Effector memory CD8-positive, alpha-beta T cell (primary cell): Measurements from ENCODE around the gene LAMA2.

ENCODE experiments used
- ATAC-seq: fragments of 150-1000 bp; cut with Tn5 transposase; replicated peaks from 2 replicates; pipeline ENCODE4 v1.10.0; 2021; ENCODE audit warnings: mild to moderate bottlenecking, moderate library complexity
- DNase-seq, 3 experiments: peaks; one replicate each; pipeline ENCODE4 v3.0.0; 2021
- H3K27ac Mint-ChIP-seq, 2 donors: one replicate each; pipeline ENCODE4 v1.8.0; 2022; ENCODE audit warnings: mild to moderate bottlenecking in 2 of 2, mixed read lengths in 2 of 2, moderate library complexity in 2 of 2
- H3K27me3 Mint-ChIP-seq, 2 donors: one replicate each; pipeline ENCODE4 v1.8.0; 2022; ENCODE audit warnings: mixed read lengths in 2 of 2
- H3K36me3 Mint-ChIP-seq: one replicate; pipeline ENCODE4 v1.8.0; 2022; ENCODE audit warnings: mild to moderate bottlenecking, moderate library complexity, mixed read lengths; ENCODE audit not compliant: insufficient read depth
- H3K4me1 Mint-ChIP-seq, 2 donors: one replicate each; pipeline ENCODE4 v1.8.0; 2022; ENCODE audit warnings: low read depth in 2 of 2, mixed read lengths in 2 of 2
- H3K4me3 Mint-ChIP-seq, 2 donors: one replicate each; pipeline ENCODE4 v1.8.0; 2022; ENCODE audit warnings: mild to moderate bottlenecking in 2 of 2, mixed read lengths in 2 of 2, moderate library complexity in 2 of 2
- H3K9me3 Mint-ChIP-seq, 2 donors: one replicate each; pipeline ENCODE4 v1.8.0; 2022; ENCODE audit warnings: mixed read lengths in 2 of 2

Gene LAMA2

DNA sequence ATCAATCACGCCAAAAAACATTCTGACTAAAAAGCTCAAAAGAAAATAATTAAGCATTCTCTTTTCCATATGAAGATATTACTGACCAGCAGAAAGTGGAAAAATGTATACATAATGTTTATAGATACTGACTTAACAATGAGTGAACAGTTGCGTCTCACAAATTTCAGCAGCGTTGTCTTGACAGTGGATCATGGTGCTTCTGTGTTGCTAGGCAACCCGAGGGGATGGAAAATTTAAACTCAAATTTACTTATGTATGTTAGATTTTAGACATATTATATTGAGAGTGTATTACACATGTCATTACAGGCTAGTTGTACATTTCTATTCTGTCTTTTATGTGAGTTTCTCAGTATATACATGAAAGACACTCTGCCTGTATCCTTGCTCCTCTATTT, 110.2 kb downstream of the LAMA2 start:
- H3K27ac Mint-ChIP-seq, result no peak overlapping the region
- DNase-seq (no peak), ATAC-seq (no peak)
- no peak overlapping the region for H3K4me3 Mint-ChIP-seq
- H3K27me3 Mint-ChIP-seq, result peaks cover 0 to 10% of the 10 kb centered on the region in 2 donors
- no peaks in the 10 kb centered on the region for H3K4me1 Mint-ChIP-seq
- peaks cover 6 to 14% of the 10 kb centered on the region in 2 donors for H3K9me3 Mint-ChIP-seq
- H3K36me3 Mint-ChIP-seq, result no peaks in the 10 kb centered on the region

GRCh38 chr6:128997880-128998279, 114.9 kb downstream of the LAMA2 start:
- Mint-ChIP-seq H3K36me3 (no peaks in the 10 kb centered on the region), H3K9me3 (peaks cover 6 to 15% of the 10 kb centered on the region in 2 donors), H3K27me3 (peaks cover 0 to 10% of the 10 kb centered on the region in 2 donors), H3K4me1 (no peaks in the 10 kb centered on the region), H3K4me3 (no peak overlapping the region), H3K27ac (no peak overlapping the region)
- ATAC-seq (no peak), DNase-seq (no peak)

- Mint-ChIP-seq H3K9me3 (no peaks in the 10 kb centered on the region), H3K27me3 (no peaks in the 10 kb centered on the region), H3K36me3 (no peaks in the 10 kb centered on the region), H3K27ac (no peak overlapping the region), H3K4me1 (no peaks in the 10 kb centered on the region), H3K4me3 (no peak overlapping the region)
- DNase-seq (no peak), ATAC-seq (no peak)
These were observed 124.0 kb downstream of the LAMA2 start for GRCh38 chr6:129006724-129007514.

DNA sequence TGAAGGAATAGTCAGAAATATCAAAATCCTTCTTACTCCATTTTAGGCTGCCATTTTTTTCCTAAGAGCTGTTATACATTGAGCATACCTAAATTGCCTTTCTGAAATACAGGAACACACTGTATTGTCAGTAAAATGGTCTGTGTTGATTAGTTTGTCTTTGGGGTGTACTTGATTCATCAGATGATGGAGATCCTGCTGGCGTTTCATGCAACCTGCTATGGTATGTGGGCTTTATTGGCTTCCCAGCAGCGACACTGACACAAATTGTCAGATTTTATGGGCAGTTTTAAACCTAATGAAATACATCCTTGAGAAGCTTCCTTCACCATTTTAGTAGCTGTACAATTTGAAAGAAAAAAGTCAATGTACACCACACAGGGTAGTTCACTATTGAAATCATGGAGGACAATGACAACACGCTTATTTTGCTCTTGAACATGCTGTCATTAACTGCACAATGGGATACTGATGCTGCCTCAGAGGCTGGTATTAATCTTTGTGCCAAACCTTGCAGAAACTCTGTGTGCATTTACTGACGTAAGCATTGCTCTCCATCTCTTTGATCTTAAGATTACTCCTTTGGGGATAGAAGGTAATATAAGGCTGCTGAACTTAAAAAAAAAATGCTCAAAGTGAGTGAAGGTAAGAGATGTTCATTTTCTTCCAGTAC, 124.9 kb downstream of the LAMA2 start:
- Mint-ChIP-seq H3K4me3 (no peak overlapping the region), H3K27ac (no peak overlapping the region), H3K36me3 (no peaks in the 10 kb centered on the region), H3K27me3 (no peaks in the 10 kb centered on the region), H3K4me1 (no peaks in the 10 kb centered on the region), H3K9me3 (no peaks in the 10 kb centered on the region)
- DNase-seq, result no peak
- ATAC-seq, result no peak

GRCh38 chr6:129008591-129008990, 125.7 kb downstream of the LAMA2 start:
- Mint-ChIP-seq H3K9me3 (no peaks in the 10 kb centered on the region), H3K4me1 (no peaks in the 10 kb centered on the region)

DNA sequence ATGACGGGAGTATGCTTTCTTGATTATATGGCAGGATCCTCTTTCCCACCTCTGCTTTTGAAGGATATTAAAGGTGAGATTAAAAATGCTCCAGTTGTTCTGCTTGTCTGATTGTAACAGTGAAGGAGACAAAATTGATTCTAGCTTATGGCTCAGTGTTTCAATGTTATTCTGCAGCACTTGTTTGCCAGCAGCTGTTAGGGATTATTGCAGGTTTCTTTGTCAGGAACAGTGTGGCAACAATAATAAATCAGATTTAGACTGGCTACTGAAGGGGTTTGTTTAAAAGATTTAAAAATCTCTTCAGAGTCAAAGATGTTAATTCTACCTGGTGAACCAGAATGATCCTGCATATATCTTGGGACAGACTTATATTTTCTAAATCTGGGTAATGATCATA, 126.9 kb downstream of the LAMA2 start:
- no peaks in the 10 kb centered on the region for H3K36me3 Mint-ChIP-seq
- peaks cover 6 to 9% of the 10 kb centered on the region in 2 donors for H3K27me3 Mint-ChIP-seq
- peaks cover 0 to 3% of the 10 kb centered on the region in 2 donors for H3K4me1 Mint-ChIP-seq
- ATAC-seq (no peak), DNase-seq (no peak)
- no peaks in the 10 kb centered on the region for H3K9me3 Mint-ChIP-seq
- no peak overlapping the region for H3K4me3 Mint-ChIP-seq
- H3K27ac Mint-ChIP-seq, result no peak overlapping the region

More at GRCh38 chr6:129008591-129008990, 125.7 kb downstream of the LAMA2 start:
- Mint-ChIP-seq H3K4me3 (no peak overlapping the region), H3K36me3 (no peaks in the 10 kb centered on the region), H3K27ac (no peak overlapping the region), H3K27me3 (peaks cover 1 to 3% of the 10 kb centered on the region in 2 donors)
- DNase-seq (no peak), ATAC-seq (no peak)

DNA sequence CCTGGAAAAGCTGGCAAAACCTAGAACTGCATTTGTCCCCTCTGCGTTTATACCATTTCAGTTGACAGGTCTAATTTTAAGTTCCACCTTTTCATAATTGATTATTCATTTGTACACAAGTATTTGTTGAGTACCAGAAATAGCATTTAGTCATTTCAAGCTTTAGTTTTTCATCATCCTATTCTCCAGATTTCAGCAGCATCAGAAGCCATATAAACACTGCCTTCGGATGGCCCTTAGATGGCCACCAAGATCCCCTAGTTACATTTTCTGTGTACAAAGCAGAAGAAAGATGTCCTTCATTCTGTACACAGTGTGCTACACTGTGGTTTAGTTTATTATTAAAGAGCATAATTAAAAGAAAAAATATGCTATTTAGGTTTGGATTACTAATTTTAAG, 131.4 kb downstream of the LAMA2 start:
- peaks cover 0 to 2% of the 10 kb centered on the region in 2 donors for H3K9me3 Mint-ChIP-seq
- peaks cover 0 to 3% of the 10 kb centered on the region in 2 donors for H3K4me1 Mint-ChIP-seq

GRCh38 chr6:129015721-129016120, 132.8 kb downstream of the LAMA2 start:
- Mint-ChIP-seq H3K36me3 (no peaks in the 10 kb centered on the region), H3K27me3 (peaks cover 6 to 9% of the 10 kb centered on the region in 2 donors), H3K4me1 (peaks cover 0 to 3% of the 10 kb centered on the region in 2 donors), H3K27ac (no peak overlapping the region), H3K4me3 (no peak overlapping the region), H3K9me3 (peaks cover 0 to 5% of the 10 kb centered on the region in 2 donors)
- DNase-seq (no peak), ATAC-seq (no peak)

More for the DNA sequence above, 131.4 kb downstream of the LAMA2 start:
- Mint-ChIP-seq H3K4me3 (no peak overlapping the region), H3K27me3 (peaks cover 6 to 9% of the 10 kb centered on the region in 2 donors), H3K36me3 (no peaks in the 10 kb centered on the region), H3K27ac (no peak overlapping the region)
- ATAC-seq, result no peak
- no peak for DNase-seq

DNA sequence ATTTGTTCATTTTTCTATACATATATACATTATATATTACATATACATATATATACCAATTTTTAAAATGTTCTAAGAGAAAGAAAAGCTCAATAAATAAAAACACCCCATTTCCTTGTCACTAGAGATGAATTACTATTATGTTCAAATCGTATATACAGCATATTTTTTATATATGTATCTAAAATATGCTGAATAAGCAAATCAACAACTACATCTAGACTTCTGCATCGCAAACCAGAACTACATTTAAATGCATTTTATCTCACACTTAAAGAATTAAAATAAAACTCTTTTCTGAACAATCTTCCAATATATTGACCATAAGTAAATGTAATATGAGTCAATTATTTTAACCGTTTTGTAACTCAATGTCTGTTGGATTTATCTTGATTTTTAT, 133.9 kb downstream of the LAMA2 start:
- Mint-ChIP-seq H3K4me3 (no peak overlapping the region), H3K9me3 (peaks cover 0 to 5% of the 10 kb centered on the region in 2 donors), H3K36me3 (no peaks in the 10 kb centered on the region), H3K4me1 (peaks cover 0 to 3% of the 10 kb centered on the region in 2 donors), H3K27me3 (peaks cover 6 to 9% of the 10 kb centered on the region in 2 donors), H3K27ac (no peak overlapping the region)
- no peak for ATAC-seq
- DNase-seq, result no peak

- ATAC-seq (no peak), DNase-seq (no peak)
- H3K9me3 Mint-ChIP-seq, result peaks cover 0 to 5% of the 10 kb centered on the region in 2 donors
- no peak overlapping the region for H3K4me3 Mint-ChIP-seq
- H3K36me3 Mint-ChIP-seq, result no peaks in the 10 kb centered on the region
- no peaks in the 10 kb centered on the region for H3K27me3 Mint-ChIP-seq
- no peaks in the 10 kb centered on the region for H3K4me1 Mint-ChIP-seq
- H3K27ac Mint-ChIP-seq, result no peak overlapping the region
These were observed 139.1 kb downstream of the LAMA2 start for GRCh38 chr6:129022011-129022553.

- Mint-ChIP-seq H3K4me3 (no peak overlapping the region), H3K36me3 (no peaks in the 10 kb centered on the region), H3K4me1 (no peaks in the 10 kb centered on the region), H3K27ac (no peak overlapping the region), H3K9me3 (no peaks in the 10 kb centered on the region), H3K27me3 (no peaks in the 10 kb centered on the region)
- ATAC-seq (no peak), DNase-seq (no peak)
These were observed 143.7 kb downstream of the LAMA2 start for GRCh38 chr6:129026601-129027000.

DNA sequence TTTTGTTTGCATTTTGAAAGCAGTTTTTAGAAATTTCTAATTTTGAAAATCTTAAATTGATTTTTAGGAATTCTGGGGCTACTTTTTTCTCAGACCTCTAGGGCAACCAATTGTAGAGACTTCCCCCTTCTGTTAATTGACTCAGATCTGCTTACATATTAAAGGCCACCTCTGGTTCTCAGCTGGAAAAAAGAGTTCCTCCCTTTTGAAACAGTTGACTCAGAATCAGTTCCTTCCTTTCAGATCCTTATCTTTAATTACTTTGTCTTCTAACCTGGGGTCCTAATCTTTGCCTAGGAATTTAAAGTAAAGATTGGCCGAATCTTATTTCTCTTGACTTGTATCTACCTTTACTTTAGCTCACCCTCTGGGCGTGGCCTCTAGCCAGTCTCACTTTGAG, 146.8 kb downstream of the LAMA2 start:
- no peaks in the 10 kb centered on the region for H3K4me1 Mint-ChIP-seq
- H3K27me3 Mint-ChIP-seq, result no peaks in the 10 kb centered on the region
- no peak overlapping the region for H3K27ac Mint-ChIP-seq
- no peaks in the 10 kb centered on the region for H3K36me3 Mint-ChIP-seq
- ATAC-seq (no peak), DNase-seq (no peak)
- H3K4me3 Mint-ChIP-seq, result no peak overlapping the region
- no peaks in the 10 kb centered on the region for H3K9me3 Mint-ChIP-seq

- no peaks in the 10 kb centered on the region for H3K36me3 Mint-ChIP-seq
- no peak for ATAC-seq
- DNase-seq, result no peak
- H3K4me1 Mint-ChIP-seq, result no peaks in the 10 kb centered on the region
- no peaks in the 10 kb centered on the region for H3K9me3 Mint-ChIP-seq
- H3K27ac Mint-ChIP-seq, result no peak overlapping the region
- no peaks in the 10 kb centered on the region for H3K27me3 Mint-ChIP-seq
- H3K4me3 Mint-ChIP-seq, result no peak overlapping the region
These were observed 147.3 kb downstream of the LAMA2 start for GRCh38 chr6:129030215-129030614.
